Measurements from ENCODE around the gene BAZ1A. TPM values are rescaled to one million over a fixed set of nuclear protein-coding genes. Genes with fewer than 3 reads are reported as not detected.

The BAZ1A gene
- total and polyA plus RNA-seq, 7 donors = 7.5 to 28.3 (median 15.4) TPM

- DNase-seq (no peak), ATAC-seq (no peak)
- Histone ChIP-seq H3K4me1 (no peaks in the 10 kb centered on the region), H3K36me3 (ENCODE audit: insufficient read depth in 1 of 2, low read depth in 1 of 2) (peaks cover 0 to 80% of the 10 kb centered on the region in 2 donors), H3K4me3 (no peak overlapping the region), H3K27me3 (ENCODE audit: insufficient read depth in 3 of 3, low read length in 2 of 3) (no peaks in the 10 kb centered on the region), H3K9me3 (no peaks in the 10 kb centered on the region), H3K27ac (no peak overlapping the region)
- intact Hi-C loops (cut with DNase I) = no loop called here
- no peak for TF ChIP-seq CTCF (IDR thresholded peaks at IDR 0.05)
- 94 to 97% (median 97%) methylated on average over 1 of the region's 1 CpG for WGBS, 3 donors
Observed at GRCh38 chr14:34770901-34771300, 104.3 kb downstream of the BAZ1A start.

GRCh38 chr14:34766606-34767005 is 108.6 kb downstream of the BAZ1A start:
- H3K27me3 ChIP-seq (ENCODE audit: insufficient read depth in 3 of 3, low read length in 2 of 3) = no peaks in the 10 kb centered on the region
- H3K27ac ChIP-seq = no peak overlapping the region
- DNase-seq (no peak), ATAC-seq (no peak)
- H3K4me3 ChIP-seq = no peak overlapping the region
- peaks cover 6 to 76% of the 10 kb centered on the region in 2 donors for H3K36me3 ChIP-seq (ENCODE audit: insufficient read depth in 1 of 2, low read depth in 1 of 2)
- intact Hi-C loops (cut with DNase I) = no loop called here
- 67 to 83% (median 73%) methylated on average over 2 of the region's 2 CpGs for WGBS, 3 donors
- no peaks in the 10 kb centered on the region for H3K4me1 ChIP-seq
- TF ChIP-seq CTCF (IDR thresholded peaks at IDR 0.05) = no peak
- H3K9me3 ChIP-seq = no peaks in the 10 kb centered on the region

- H3K4me3 ChIP-seq = no peak overlapping the region
- DNase-seq (no peak), ATAC-seq (no peak)
- peaks cover 6 to 76% of the 10 kb centered on the region in 2 donors for H3K36me3 ChIP-seq (ENCODE audit: insufficient read depth in 1 of 2, low read depth in 1 of 2)
- no peaks in the 10 kb centered on the region for H3K4me1 ChIP-seq
- no peaks in the 10 kb centered on the region for H3K9me3 ChIP-seq
- TF ChIP-seq CTCF (IDR thresholded peaks at IDR 0.05) = no peak
- no peaks in the 10 kb centered on the region for H3K27me3 ChIP-seq (ENCODE audit: insufficient read depth in 3 of 3, low read length in 2 of 3)
- intact Hi-C loops (cut with DNase I) = no loop called here
- WGBS, 3 donors = 94 to 98% (median 97%) methylated on average over 3 of the region's 3 CpGs
- H3K27ac ChIP-seq = no peak overlapping the region
Observed at GRCh38 chr14:34766060-34766459, 109.1 kb downstream of the BAZ1A start.

- Histone ChIP-seq H3K4me3 (no peak overlapping the region), H3K27me3 (ENCODE audit: insufficient read depth in 3 of 3, low read length in 2 of 3) (no peaks in the 10 kb centered on the region), H3K36me3 (ENCODE audit: insufficient read depth in 1 of 2, low read depth in 1 of 2) (peaks cover 3 to 73% of the 10 kb centered on the region in 2 donors), H3K9me3 (no peaks in the 10 kb centered on the region), H3K27ac (no peak overlapping the region), H3K4me1 (no peaks in the 10 kb centered on the region)
- 93 to 98% (median 95%) methylated on average over 2 of the region's 2 CpGs for WGBS, 3 donors
- ATAC-seq (no peak), DNase-seq (no peak)
- intact Hi-C loops (cut with DNase I) = no loop called here
- no peak for TF ChIP-seq CTCF (IDR thresholded peaks at IDR 0.05)
Observed at GRCh38 chr14:34755215-34755614, 119.9 kb downstream of the BAZ1A start.

GRCh38 chr14:34754687-34755086 is 120.5 kb downstream of the BAZ1A start:
- H3K4me3 ChIP-seq = no peak overlapping the region
- WGBS, 3 donors = 91 to 92% (median 91%) methylated on average over 1 of the region's 1 CpG
- no peaks in the 10 kb centered on the region for H3K4me1 ChIP-seq
- H3K27ac ChIP-seq = no peak overlapping the region
- H3K9me3 ChIP-seq = no peaks in the 10 kb centered on the region
- peaks cover 3 to 68% of the 10 kb centered on the region in 2 donors for H3K36me3 ChIP-seq (ENCODE audit: insufficient read depth in 1 of 2, low read depth in 1 of 2)
- intact Hi-C loops (cut with DNase I) = no loop called here
- DNase-seq (no peak), ATAC-seq (no peak)
- no peak for TF ChIP-seq CTCF (IDR thresholded peaks at IDR 0.05)
- H3K27me3 ChIP-seq (ENCODE audit: insufficient read depth in 3 of 3, low read length in 2 of 3) = no peaks in the 10 kb centered on the region
